ENCODE results near the gene SLC16A5.

- TF ChIP-seq CTCF (IDR thresholded peaks at IDR 0.05) (no peak), POLR2A (IDR thresholded peaks at IDR 0.05) (no peak)
These were observed 5.1 kb upstream of the SLC16A5 start for GRCh38 chr17:75082683-75083082.
